Adrenal gland (tissue), 12 donors: Measurements from ENCODE around the gene FLRT1. TPM values are rescaled to one million over a fixed set of nuclear protein-coding genes. Genes with fewer than 3 reads are reported as not detected.

Experiments used
- DNase-seq, 7 donors: peaks; one replicate each; pipeline ENCODE4 v3.0.0-alpha.2; 2019 to 2020
- H3K27ac ChIP-seq, 5 donors: fragments of 200-600 bp; sonication (generic) in 4 of 5; 1 replicate in 3 of 5; 2 replicates in 2 of 5; pipeline versions ENCODE4 v1.5.1 to v1.8.0; 2016 to 2020; ENCODE audit warnings: mild to moderate bottlenecking in 1 of 5
- H3K27me3 ChIP-seq: fragments of 200-600 bp; 2 replicates; pipeline ENCODE4 v1.8.0; 2021
- H3K36me3 ChIP-seq, 2 donors: fragments of 200-600 bp; replicated peaks in 1 of 2; 1 replicate in 1 of 2; 2 replicates in 1 of 2; pipeline versions ENCODE4 v1.5.1 to v1.8.0; 2018 to 2022
- H3K4me1 ChIP-seq, 2 donors: fragments of 200-600 bp; replicated peaks in 1 of 2; 1 replicate in 1 of 2; 2 replicates in 1 of 2; pipeline versions ENCODE4 v1.5.1 to v1.8.0; 2018 to 2021
- H3K4me3 ChIP-seq, 4 donors: fragments of 200-600 bp; sonication (generic) in 3 of 4; one replicate each; pipeline ENCODE4 v1.5.1; 2016 to 2018
- H3K9me3 ChIP-seq, 3 donors: fragments of 200-600 bp; sonication (generic) in 1 of 3; replicated peaks in 1 of 3; 1 replicate in 2 of 3; 2 replicates in 1 of 3; pipeline versions ENCODE4 v1.5.1 to v1.8.0; 2016 to 2021
- CTCF ChIP-seq, 6 experiments: fragments of 450-650 bp in 4 of 6; fragments of 200-600 bp in 2 of 6; sonication (generic) in 1 of 6; IDR thresholded peaks; 1 replicate in 5 of 6; 2 replicates in 1 of 6; pipeline versions ENCODE4 v1.5.1 to v1.8.0; 2016 to 2021; ENCODE audit warnings: antibody characterized with exemption in 6 of 6, mild to moderate bottlenecking in 2 of 6, moderate library complexity in 1 of 6
- POLR2A ChIP-seq, 2 donors: fragments of 450-650 bp; IDR thresholded peaks; one replicate each; pipeline ENCODE4 v1.6.1; 2017; ENCODE audit warnings: antibody characterized with exemption in 2 of 2, mild to moderate bottlenecking in 2 of 2, moderate library complexity in 1 of 2
- WGBS, 4 donors: extraction: QIAGEN DNeasy Blood & Tissue Kit in 2 of 4; methylation state at CpG; one replicate each; pipeline versions ENCODE4 v1.1.5 to v1.1.7; 2013 to 2017; 5-methylcytosine and 5-hydroxymethylcytosine counted together
- intact Hi-C, 2 donors: fragments of 100-400 bp; cut with DNase I; formaldehyde crosslinking; loops; one replicate each; pipeline versions ENCODE4 v1.14.1 to v1.15.0; 2022 to 2023
- polyA plus RNA-seq, 3 donors: library from polyadenylated mRNA; stranded (reverse); fragments of 200-250 nt in 2 of 3; fragments of 350-450 nt in 1 of 3; fragmentation: Illumina TruSeq in 1 of 3; extraction: RNeasy Lipid Tissue Mini Kit (QIAGEN cat#74804) in 1 of 3; gene quantifications; one replicate each; pipeline ENCODE4 v1.2.3, GENCODE V29; 2013 to 2014
- total RNA-seq, 9 donors: library from RNA; depleted of rRNA in 4 of 9; stranded (reverse); fragments of >200 nt in 4 of 9; fragments of 120-200 nt in 1 of 9; fragmentation: NEBNext Ultra II Directional in 1 of 9; extraction: Animal tissue kit (Norgen Biotek cat#: 25700) in 1 of 9; gene quantifications; one replicate each; pipeline versions ENCODE4 v1.1.0 to v1.2.4, GENCODE V29; 2013 to 2023
- donor health status: healthy with polysubstance abuse.
- donor health status: Bipolar disorder and iron deficiency.
- donor health status: DM: yes; HTN: yes; CAD: no.
- donor health status: DM: no; HTN: no; CAD: no.
- donor health status: DM: no; HTN: no; CAD: no.
- donor health status: DM: yes; HTN: yes; CAD: no.

Gene FLRT1
- total and polyA plus RNA-seq, 12 donors = 0.33 to 11.1 (median 3.2) TPM; not detected in 4

DNA sequence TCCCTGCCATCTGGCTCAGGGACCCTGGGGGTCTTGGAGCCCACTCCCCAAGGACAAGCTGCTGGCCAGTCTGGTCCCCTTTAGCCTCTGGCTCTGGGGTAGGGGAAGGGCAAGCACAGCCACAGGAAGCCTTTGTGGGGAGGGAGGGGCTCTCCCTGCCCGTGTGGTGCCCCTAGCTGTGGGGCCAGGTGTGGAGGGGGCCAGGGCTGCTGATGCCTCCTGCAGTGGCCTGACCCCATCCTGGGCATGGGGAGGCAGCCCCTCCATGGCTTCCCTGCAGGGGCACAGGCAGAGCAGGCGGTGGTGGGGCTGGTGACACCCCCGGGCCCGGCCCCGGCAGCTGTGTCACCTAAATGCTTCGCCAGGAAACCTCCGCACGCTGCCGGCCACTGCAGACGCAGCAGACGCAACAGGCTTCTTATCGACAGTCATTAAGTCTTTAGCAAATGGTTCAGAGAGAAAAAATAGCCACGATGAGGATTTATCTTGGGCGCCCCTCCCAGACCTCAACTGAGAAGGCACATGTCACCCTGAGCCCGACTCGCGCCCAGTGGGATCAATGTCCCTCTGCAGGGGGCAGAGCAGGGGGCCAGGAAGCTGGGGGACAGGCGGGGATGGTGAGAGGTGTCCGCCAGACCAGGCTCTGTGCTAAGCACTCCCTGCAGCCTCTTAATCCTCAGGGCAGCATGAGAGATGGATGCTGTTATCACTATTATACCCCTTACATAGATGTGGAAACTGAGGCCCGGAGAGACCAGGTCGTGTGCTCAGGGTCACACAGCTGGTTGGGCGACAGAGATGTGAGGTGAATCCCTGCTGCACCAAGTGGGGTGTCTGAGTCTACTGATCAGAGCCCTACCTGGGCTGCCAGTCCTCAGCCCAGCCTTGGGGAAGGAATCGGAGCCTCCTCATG lies 33.9 kb downstream of the FLRT1 start:
- TF ChIP-seq CTCF (IDR thresholded peaks at IDR 0.05) = no peak
- TF ChIP-seq POLR2A (IDR thresholded peaks at IDR 0.05) = no peak
- Histone ChIP-seq H3K4me1 (no peaks in the 10 kb centered on the region), H3K36me3 (no peaks in the 10 kb centered on the region), H3K9me3 (no peaks in the 10 kb centered on the region), H3K27me3 (no peaks in the 10 kb centered on the region), H3K27ac (peak overlapping the region in 1 of 5 donors; percentile 52), H3K4me3 (no peak overlapping the region)
- DNase-seq = peak in 1 of 7 donors; percentile 81
- 80 to 86% (median 82%) methylated on average over 22 to 23 of the region's 23 CpGs for WGBS, 4 donors
- intact Hi-C loops = no loop called here

GRCh38 chr11:64070314-64070681 lies 34.6 kb downstream of the FLRT1 start:
- 72 to 81% (median 76%) methylated on average over 10 to 12 of the region's 12 CpGs for WGBS, 4 donors
- H3K36me3 ChIP-seq = no peaks in the 10 kb centered on the region
- TF ChIP-seq POLR2A (IDR thresholded peaks at IDR 0.05) = no peak
- TF ChIP-seq CTCF (IDR thresholded peaks at IDR 0.05) = no peak
- H3K4me1 ChIP-seq = no peaks in the 10 kb centered on the region
- peak overlapping the region in 1 of 5 donors; percentile 34 for H3K27ac ChIP-seq
- no peaks in the 10 kb centered on the region for H3K27me3 ChIP-seq
- H3K9me3 ChIP-seq = no peaks in the 10 kb centered on the region
- H3K4me3 ChIP-seq = no peak overlapping the region
- no peak for DNase-seq
- intact Hi-C loops = no loop called here

GRCh38 chr11:64071849-64072248 lies 36.1 kb downstream of the FLRT1 start:
- no peaks in the 10 kb centered on the region for H3K4me1 ChIP-seq
- DNase-seq = no peak
- H3K27me3 ChIP-seq = no peaks in the 10 kb centered on the region
- no peaks in the 10 kb centered on the region for H3K36me3 ChIP-seq
- H3K4me3 ChIP-seq = no peak overlapping the region
- H3K9me3 ChIP-seq = no peaks in the 10 kb centered on the region
- intact Hi-C loops = no loop called here
- peak overlapping the region in 1 of 5 donors; percentile 3 for H3K27ac ChIP-seq
- 84 to 100% (median 90%) methylated on average over 2 to 20 of the region's 20 CpGs for WGBS, 4 donors
- TF ChIP-seq CTCF (IDR thresholded peaks at IDR 0.05) = no peak
- no peak for TF ChIP-seq POLR2A (IDR thresholded peaks at IDR 0.05)

DNA sequence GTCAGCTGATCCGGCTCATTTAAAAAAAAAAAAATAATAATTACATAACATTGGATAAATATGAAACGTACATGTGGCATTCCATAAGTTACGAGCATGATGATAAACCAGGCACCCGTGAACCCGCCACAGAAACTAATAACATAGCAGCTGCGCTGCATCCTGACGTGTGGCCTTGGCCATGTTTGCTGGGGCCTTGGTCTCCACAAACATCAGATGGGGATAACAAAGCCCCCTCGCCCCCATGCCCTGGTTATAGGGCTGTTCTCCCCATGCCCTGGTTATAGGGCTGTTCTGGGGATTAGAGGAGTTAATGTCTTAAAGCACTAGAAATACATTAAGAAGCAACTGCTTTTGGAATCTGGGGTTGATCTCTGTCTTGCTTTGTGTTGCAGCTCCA lies 36.7 kb downstream of the FLRT1 start:
- no peak overlapping the region for H3K4me3 ChIP-seq
- TF ChIP-seq CTCF (IDR thresholded peaks at IDR 0.05) = no peak
- no peaks in the 10 kb centered on the region for H3K4me1 ChIP-seq
- WGBS, 4 donors = 83 to 89% (median 84%) methylated on average over 8 of the region's 8 CpGs
- no peak overlapping the region for H3K27ac ChIP-seq
- H3K27me3 ChIP-seq = no peaks in the 10 kb centered on the region
- H3K36me3 ChIP-seq = no peaks in the 10 kb centered on the region
- intact Hi-C loops = no loop called here
- no peaks in the 10 kb centered on the region for H3K9me3 ChIP-seq
- no peak for DNase-seq
